GM12892 (cell line): ENCODE data around the gene PABPN1L.

ENCODE experiments used
- POLR2A ChIP-seq: IDR thresholded peaks from 2 replicates; pipeline ENCODE4 v1.6.1; 2011; ENCODE audit warnings: low read depth, low read length, control low read depth
- POLR2AphosphoS5 ChIP-seq: IDR thresholded peaks from 2 replicates; pipeline ENCODE4 v1.6.1; 2011; ENCODE audit warnings: low read depth, low read length, control low read depth
- TAF1 ChIP-seq: IDR thresholded peaks from 2 replicates; pipeline ENCODE4 v1.6.1; 2011; ENCODE audit warnings: low read depth, mild to moderate bottlenecking, control low read depth, low read length, borderline replicate concordance

DNA sequence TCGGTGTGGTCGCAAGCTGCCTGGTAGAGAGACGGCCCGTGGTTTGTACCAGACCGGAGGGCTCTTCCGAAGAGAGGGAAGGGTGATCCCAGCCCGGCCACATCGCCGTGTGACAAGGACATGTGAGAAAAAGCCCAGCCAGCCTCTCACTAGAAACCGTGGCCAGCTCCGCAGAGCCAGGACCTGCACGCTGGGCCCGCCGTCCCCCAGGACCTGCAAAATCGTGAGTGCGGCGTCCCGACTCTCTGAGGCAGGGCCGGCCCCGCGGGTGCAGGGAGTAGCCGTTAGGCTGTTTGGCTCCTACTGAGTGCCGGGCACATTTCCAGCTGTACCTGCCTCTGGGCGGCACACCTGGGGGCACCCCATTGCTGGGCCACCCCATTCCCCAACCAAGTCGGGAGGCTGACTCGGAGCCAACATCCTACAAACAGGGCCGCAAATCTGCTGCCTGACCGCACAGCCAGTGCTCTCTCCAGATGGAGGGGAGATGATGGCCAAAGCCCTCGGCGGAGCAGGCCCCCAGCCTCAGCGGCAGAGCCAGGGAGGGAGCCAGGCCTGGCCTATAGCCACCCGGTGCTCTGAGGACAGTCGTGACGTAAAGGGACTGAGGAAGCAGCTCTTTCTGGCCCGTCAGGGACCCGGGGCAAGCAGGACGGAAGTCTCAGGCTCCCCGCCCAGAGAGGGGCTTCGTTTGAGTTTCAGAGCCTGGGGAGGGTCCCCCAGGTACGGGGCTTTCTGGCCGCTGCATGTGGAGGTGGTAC, 33.6 kb upstream of the PABPN1L start:
- TF ChIP-seq POLR2A, result no peak
- no peak for TF ChIP-seq POLR2AphosphoS5
- TF ChIP-seq TAF1, result no peak
